ENCODE results near the gene RASD2. TPM values are rescaled to one million over a fixed set of nuclear protein-coding genes. Genes with fewer than 3 reads are reported as not detected.

RASD2 gene
- total and polyA plus RNA-seq, 2 donors from 2014 or later, result 1.1 to 3.4 TPM

- FAIRE-seq (no peak), DNase-seq (no peak)
- intact Hi-C loops (cut with DNase I), result no loop called here
- TF ChIP-seq CTCF (IDR thresholded peaks at IDR 0.05; ENCODE audit: borderline replicate concordance, extremely low read depth, insufficient read depth), result no peak
- Histone ChIP-seq H3K9me3 (ENCODE audit: control insufficient read depth in 2 of 3, insufficient read depth in 1 of 3, low read length in 3 of 3) (peaks cover 0 to 5% (median 5%) of the 10 kb centered on the region in 3 donors), H3K9ac (ENCODE audit: low read length in 3 of 3) (no peak overlapping the region), H3K27me3 (ENCODE audit: control insufficient read depth, insufficient read depth, low read length) (peaks cover 2% of the 10 kb centered on the region), H3K4me1 (ENCODE audit: control insufficient read depth in 2 of 3, insufficient read depth in 2 of 3, low read depth in 1 of 3, low read length in 3 of 3) (no peaks in the 10 kb centered on the region), H3K27ac (ENCODE audit: low read depth in 2 of 2, low read length in 2 of 2) (no peak overlapping the region), H3K36me3 (ENCODE audit: control insufficient read depth in 2 of 3, insufficient read depth in 3 of 3, low read length in 3 of 3) (no peaks in the 10 kb centered on the region), H3K4me3 (ENCODE audit: low read length in 3 of 3) (no peak overlapping the region)
Observed at GRCh38 chr22:35528927-35529326, 11.7 kb upstream of the RASD2 start.

DNA sequence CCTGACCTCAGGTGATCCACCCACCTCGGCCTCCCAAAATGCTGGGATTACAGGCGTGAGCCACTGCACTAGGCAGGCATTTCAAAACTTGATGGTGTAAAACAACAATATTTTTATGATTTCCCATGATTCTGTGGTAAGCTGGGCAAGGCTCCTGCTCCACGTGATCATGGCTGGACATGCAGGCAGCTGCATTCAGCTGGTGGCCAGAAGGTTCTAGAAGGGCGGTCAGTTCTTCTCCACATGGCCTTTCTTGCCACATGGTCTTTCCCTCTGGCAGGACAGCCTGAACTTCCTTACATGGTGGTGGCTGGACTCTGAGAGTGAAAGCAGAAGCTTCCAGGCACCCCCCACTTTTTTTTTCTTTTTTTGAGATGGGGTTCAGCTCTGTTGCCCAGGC lies 9.9 kb upstream of the RASD2 start:
- intact Hi-C loops (cut with DNase I), result no loop called here
- no peak overlapping the region for H3K4me3 ChIP-seq (ENCODE audit: low read length in 3 of 3)
- no peak for FAIRE-seq
- no peak overlapping the region for H3K9ac ChIP-seq (ENCODE audit: low read length in 3 of 3)
- no peak for DNase-seq
- TF ChIP-seq CTCF (IDR thresholded peaks at IDR 0.05; ENCODE audit: borderline replicate concordance, extremely low read depth, insufficient read depth), result no peak
- no peaks in the 10 kb centered on the region for H3K36me3 ChIP-seq (ENCODE audit: control insufficient read depth in 2 of 3, insufficient read depth in 3 of 3, low read length in 3 of 3)
- no peak overlapping the region for H3K27ac ChIP-seq (ENCODE audit: low read depth in 2 of 2, low read length in 2 of 2)
- peaks cover 0 to 5% (median 5%) of the 10 kb centered on the region in 3 donors for H3K9me3 ChIP-seq (ENCODE audit: control insufficient read depth in 2 of 3, insufficient read depth in 1 of 3, low read length in 3 of 3)
- peaks cover 2% of the 10 kb centered on the region for H3K27me3 ChIP-seq (ENCODE audit: control insufficient read depth, insufficient read depth, low read length)
- no peaks in the 10 kb centered on the region for H3K4me1 ChIP-seq (ENCODE audit: control insufficient read depth in 2 of 3, insufficient read depth in 2 of 3, low read depth in 1 of 3, low read length in 3 of 3)

- Histone ChIP-seq H3K36me3 (ENCODE audit: control insufficient read depth in 2 of 3, insufficient read depth in 3 of 3, low read length in 3 of 3) (no peaks in the 10 kb centered on the region), H3K4me1 (ENCODE audit: control insufficient read depth in 2 of 3, insufficient read depth in 2 of 3, low read depth in 1 of 3, low read length in 3 of 3) (no peaks in the 10 kb centered on the region)
Observed at GRCh38 chr22:35531202-35531601, 9.4 kb upstream of the RASD2 start.

More at GRCh38 chr22:35531202-35531601, 9.4 kb upstream of the RASD2 start:
- Histone ChIP-seq H3K27ac (ENCODE audit: low read depth in 2 of 2, low read length in 2 of 2) (no peak overlapping the region), H3K4me3 (ENCODE audit: low read length in 3 of 3) (no peak overlapping the region), H3K9ac (ENCODE audit: low read length in 3 of 3) (no peak overlapping the region), H3K27me3 (ENCODE audit: control insufficient read depth, insufficient read depth, low read length) (peaks cover 2% of the 10 kb centered on the region), H3K9me3 (ENCODE audit: control insufficient read depth in 2 of 3, insufficient read depth in 1 of 3, low read length in 3 of 3) (peaks cover 0 to 5% (median 5%) of the 10 kb centered on the region in 3 donors)
- FAIRE-seq, result no peak
- TF ChIP-seq CTCF (IDR thresholded peaks at IDR 0.05; ENCODE audit: borderline replicate concordance, extremely low read depth, insufficient read depth), result no peak
- intact Hi-C loops (cut with DNase I), result no loop called here
- DNase-seq, result no peak

All from kidney (tissue), 14 donors.